Gastroesophageal sphincter (tissue), 4 donors: ENCODE data around the gene ITGB1BP1. TPM values are rescaled to one million over a fixed set of nuclear protein-coding genes. Genes with fewer than 3 reads are reported as not detected.
A peak's percentile ranks its signal among the peaks of the same experiment; 100 is the strongest.

Experiments used
- ATAC-seq: fragments of 150-250 bp; one replicate; pipeline ENCODE4 v1.9.1; 2016; ENCODE audit warnings: mild to moderate bottlenecking, moderate library complexity
- H3K27ac ChIP-seq, 4 donors: fragments of 200-600 bp; sonication (generic) in 3 of 4; 1 replicate in 3 of 4; 2 replicates in 1 of 4; pipeline ENCODE4 v1.5.1; 2016 to 2019
- H3K27me3 ChIP-seq: fragments of 200-600 bp; sonication (generic); one replicate; pipeline ENCODE4 v1.5.1; 2019
- H3K36me3 ChIP-seq, 2 donors: fragments of 200-600 bp; sonication (generic); one replicate each; pipeline ENCODE4 v1.5.1; 2019; ENCODE audit warnings: control low read depth in 1 of 2
- H3K4me1 ChIP-seq, 3 donors: fragments of 200-600 bp; sonication (generic); 1 replicate in 2 of 3; 2 replicates in 1 of 3; pipeline ENCODE4 v1.5.1; 2016 to 2019; ENCODE audit warnings: control low read depth in 2 of 3
- H3K4me3 ChIP-seq, 2 donors: fragments of 200-600 bp; sonication (generic); one replicate each; pipeline ENCODE4 v1.5.1; 2019; ENCODE audit warnings: mild to moderate bottlenecking in 1 of 2, moderate library complexity in 1 of 2
- H3K9me3 ChIP-seq, 3 donors: fragments of 200-600 bp; sonication (generic); one replicate each; pipeline ENCODE4 v1.5.1; 2017 to 2019; ENCODE audit warnings: control low read depth in 2 of 3
- EP300 ChIP-seq: sonication (generic); formaldehyde crosslinking; IDR thresholded peaks from one replicate; pipeline ENCODE4 v1.6.1; 2017; ENCODE audit warnings: antibody characterized with exemption, mild to moderate bottlenecking
- POLR2A ChIP-seq, 2 donors: fragments of 450-650 bp; IDR thresholded peaks; one replicate each; pipeline ENCODE4 v1.6.1; 2017; ENCODE audit warnings: antibody characterized with exemption in 2 of 2, mild to moderate bottlenecking in 2 of 2, moderate library complexity in 1 of 2
- POLR2AphosphoS5 ChIP-seq: sonication (generic); formaldehyde crosslinking; IDR thresholded peaks from one replicate; pipeline ENCODE4 v1.6.1; 2017; ENCODE audit warnings: antibody characterized with exemption
- WGBS, 2 donors: methylation state at CpG; one replicate each; pipeline ENCODE4 v1.1.5; 2018; ENCODE audit warnings: low coverage in 1 of 2; 5-methylcytosine and 5-hydroxymethylcytosine counted together
- total RNA-seq, 4 donors: library from RNA; depleted of rRNA; stranded (reverse); fragments of >200 nt; gene quantifications; one replicate each; pipeline ENCODE4 v1.1.0, GENCODE V29; 2016
- TF ChIP-seq, protein P1 (sequence below), 4 experiments: fragments of 200-600 bp in 2 of 4; fragments of 450-650 bp in 2 of 4; sonication (generic) in 1 of 4; IDR thresholded peaks; one replicate each; pipeline ENCODE4 v1.5.1; 2017 to 2019; ENCODE audit warnings: antibody characterized with exemption in 4 of 4, mild to moderate bottlenecking in 2 of 4, moderate library complexity in 2 of 4

Gene ITGB1BP1
- total RNA-seq, 4 donors from 2014 or later = 52.8 to 80.4 (median 69.6) TPM

DNA sequence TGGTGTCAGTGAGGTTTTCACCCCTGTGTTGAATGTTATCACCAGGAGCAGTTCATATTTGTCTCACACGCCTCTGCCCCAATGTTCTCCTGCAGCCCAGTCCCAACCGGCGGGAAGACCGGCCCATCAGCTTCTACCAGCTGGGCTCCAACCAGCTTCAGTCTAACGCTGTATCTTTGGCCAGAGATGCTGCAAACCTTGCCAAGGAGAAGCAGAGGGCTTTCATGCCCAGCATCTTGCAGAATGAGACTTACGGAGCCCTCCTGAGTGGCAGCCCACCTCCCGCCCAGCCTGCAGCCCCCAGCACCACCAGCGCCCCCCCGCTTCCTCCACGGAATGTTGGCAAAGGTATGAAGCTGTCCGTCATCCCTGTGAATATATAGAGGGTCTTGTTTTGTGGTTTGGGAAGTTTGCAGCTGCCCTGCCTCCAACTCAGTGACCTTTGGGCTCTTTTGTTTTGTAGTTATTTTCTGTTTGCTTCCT is 35.1 kb downstream of the ITGB1BP1 start:
- Histone ChIP-seq H3K4me3 (no peak overlapping the region), H3K4me1 (peaks cover 0 to 27% (median 0%) of the 10 kb centered on the region in 3 donors), H3K9me3 (no peaks in the 10 kb centered on the region), H3K36me3 (peaks cover 0 to 87% of the 10 kb centered on the region in 2 donors), H3K27me3 (no peaks in the 10 kb centered on the region), H3K27ac (peak overlapping the region in 1 of 4 donors; percentile 19)
- no peak for ATAC-seq
- TF ChIP-seq EP300 (no peak), POLR2AphosphoS5 (no peak), POLR2A (IDR thresholded peaks at IDR 0.05) (no peak)
- TF ChIP-seq, protein P1, sequence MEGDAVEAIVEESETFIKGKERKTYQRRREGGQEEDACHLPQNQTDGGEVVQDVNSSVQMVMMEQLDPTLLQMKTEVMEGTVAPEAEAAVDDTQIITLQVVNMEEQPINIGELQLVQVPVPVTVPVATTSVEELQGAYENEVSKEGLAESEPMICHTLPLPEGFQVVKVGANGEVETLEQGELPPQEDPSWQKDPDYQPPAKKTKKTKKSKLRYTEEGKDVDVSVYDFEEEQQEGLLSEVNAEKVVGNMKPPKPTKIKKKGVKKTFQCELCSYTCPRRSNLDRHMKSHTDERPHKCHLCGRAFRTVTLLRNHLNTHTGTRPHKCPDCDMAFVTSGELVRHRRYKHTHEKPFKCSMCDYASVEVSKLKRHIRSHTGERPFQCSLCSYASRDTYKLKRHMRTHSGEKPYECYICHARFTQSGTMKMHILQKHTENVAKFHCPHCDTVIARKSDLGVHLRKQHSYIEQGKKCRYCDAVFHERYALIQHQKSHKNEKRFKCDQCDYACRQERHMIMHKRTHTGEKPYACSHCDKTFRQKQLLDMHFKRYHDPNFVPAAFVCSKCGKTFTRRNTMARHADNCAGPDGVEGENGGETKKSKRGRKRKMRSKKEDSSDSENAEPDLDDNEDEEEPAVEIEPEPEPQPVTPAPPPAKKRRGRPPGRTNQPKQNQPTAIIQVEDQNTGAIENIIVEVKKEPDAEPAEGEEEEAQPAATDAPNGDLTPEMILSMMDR (IDR thresholded peaks at IDR 0.05) = no peak
- 86% methylated on average over 7 of the region's 11 CpGs; no CpG with 5 or more reads in 1 of the 2 donors for WGBS, 2 donors

DNA sequence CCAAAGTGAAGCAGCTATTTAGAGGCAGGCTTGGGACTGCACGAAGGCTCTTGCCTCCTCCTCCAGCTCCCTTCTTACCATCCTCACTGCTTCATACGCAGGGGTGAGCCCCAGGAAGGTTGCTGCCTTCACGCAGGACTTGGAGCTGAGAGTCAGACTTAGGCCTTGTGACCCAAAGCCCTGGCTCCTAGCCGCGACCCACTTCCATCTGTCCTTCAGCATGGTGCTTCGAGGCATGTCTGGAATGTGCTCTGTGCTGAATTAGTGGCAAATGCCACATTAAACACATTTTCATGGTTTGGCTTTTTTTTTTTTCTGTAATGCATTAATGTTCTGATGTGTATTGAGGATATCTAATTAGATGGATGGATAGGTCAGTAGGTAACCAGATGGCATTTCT is 37.5 kb downstream of the ITGB1BP1 start:
- peaks cover 0 to 21% (median 0%) of the 10 kb centered on the region in 3 donors for H3K4me1 ChIP-seq
- TF ChIP-seq POLR2A (IDR thresholded peaks at IDR 0.05) (no peak), EP300 (no peak)
- no peak overlapping the region for H3K4me3 ChIP-seq
- H3K36me3 ChIP-seq = peaks cover 0 to 91% of the 10 kb centered on the region in 2 donors
- H3K27ac ChIP-seq = peak overlapping the region in 1 of 4 donors; percentile 17
- no peak for ATAC-seq
- 77 to 90% methylated on average over 2 to 4 of the region's 6 CpGs for WGBS, 2 donors
- H3K9me3 ChIP-seq = no peaks in the 10 kb centered on the region
- no peaks in the 10 kb centered on the region for H3K27me3 ChIP-seq

DNA sequence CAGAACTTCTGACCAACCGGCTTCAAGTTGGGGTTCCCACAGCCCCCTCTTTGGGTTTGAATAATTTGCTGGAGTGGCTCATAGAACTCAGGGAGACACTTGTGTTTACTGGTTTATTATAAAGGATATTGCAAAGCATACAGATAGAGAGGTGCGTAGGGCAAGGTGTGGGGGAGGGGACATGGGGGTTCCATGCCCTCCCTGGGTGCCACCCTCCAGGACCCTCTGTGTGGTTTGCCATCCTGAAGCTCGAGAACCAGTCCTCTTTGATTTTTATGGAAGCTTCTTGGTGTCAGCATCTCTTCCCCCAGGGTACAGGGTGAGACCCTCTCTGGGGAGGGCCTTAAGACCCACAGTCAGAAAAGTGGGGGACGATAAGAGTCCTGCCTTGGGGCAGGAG is 38.8 kb downstream of the ITGB1BP1 start:
- TF ChIP-seq, protein P1 (IDR thresholded peaks at IDR 0.05) = no peak
- TF ChIP-seq POLR2AphosphoS5 (no peak), POLR2A (IDR thresholded peaks at IDR 0.05) (no peak), EP300 (no peak)
- H3K9me3 ChIP-seq = no peaks in the 10 kb centered on the region
- H3K27me3 ChIP-seq = no peaks in the 10 kb centered on the region
- WGBS, 2 donors = 90% methylated on average over 2 of the region's 4 CpGs; no CpG with 5 or more reads in 1 of the 2 donors
- H3K4me3 ChIP-seq = no peak overlapping the region
- no peak overlapping the region for H3K27ac ChIP-seq
- H3K36me3 ChIP-seq = peaks cover 0 to 86% of the 10 kb centered on the region in 2 donors
- ATAC-seq = no peak
- H3K4me1 ChIP-seq = peaks cover 0 to 27% (median 3%) of the 10 kb centered on the region in 3 donors

DNA sequence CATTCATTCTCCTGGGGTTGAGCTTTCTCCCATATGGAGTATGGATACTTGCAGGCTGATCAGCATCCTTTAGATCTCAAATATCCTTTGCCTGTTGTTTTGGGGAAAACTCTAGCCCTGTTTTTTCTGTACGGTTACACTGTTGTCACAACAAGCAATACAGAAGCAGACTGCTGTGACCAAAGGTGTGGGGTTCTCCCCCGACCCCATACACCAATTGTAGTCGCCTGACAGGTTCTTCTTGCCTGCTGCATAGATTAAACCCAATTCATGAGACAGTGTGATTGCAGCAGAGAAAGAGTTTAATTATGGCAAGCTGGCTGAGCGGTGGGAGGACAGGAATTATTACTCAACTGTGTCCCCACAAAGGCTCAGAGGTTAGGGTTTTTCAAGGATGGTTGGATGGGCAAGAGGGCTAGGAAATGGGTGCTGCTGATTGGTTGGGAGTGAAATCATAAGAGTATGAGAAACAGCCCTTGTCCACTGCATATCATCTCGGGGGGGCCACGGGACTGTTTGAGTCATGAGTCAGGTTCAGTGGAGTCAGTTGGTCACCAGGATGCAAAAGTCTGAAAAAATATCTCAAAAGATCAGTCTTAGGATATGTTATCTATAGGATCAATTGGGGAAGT is 40.6 kb downstream of the ITGB1BP1 start:
- no peaks in the 10 kb centered on the region for H3K9me3 ChIP-seq
- H3K36me3 ChIP-seq = peaks cover 0 to 80% of the 10 kb centered on the region in 2 donors
- peaks cover 0 to 43% (median 16%) of the 10 kb centered on the region in 3 donors for H3K4me1 ChIP-seq
- no peak for ATAC-seq
- no peak for TF ChIP-seq POLR2A (IDR thresholded peaks at IDR 0.05)
- no peak for TF ChIP-seq POLR2AphosphoS5
- TF ChIP-seq, protein P1 (IDR thresholded peaks at IDR 0.05) = no peak
- no peak for TF ChIP-seq EP300
- WGBS, 2 donors = 90% methylated on average over 5 to 6 of the region's 6 CpGs
- no peak overlapping the region for H3K27ac ChIP-seq
- H3K4me3 ChIP-seq = no peak overlapping the region
- H3K27me3 ChIP-seq = no peaks in the 10 kb centered on the region

DNA sequence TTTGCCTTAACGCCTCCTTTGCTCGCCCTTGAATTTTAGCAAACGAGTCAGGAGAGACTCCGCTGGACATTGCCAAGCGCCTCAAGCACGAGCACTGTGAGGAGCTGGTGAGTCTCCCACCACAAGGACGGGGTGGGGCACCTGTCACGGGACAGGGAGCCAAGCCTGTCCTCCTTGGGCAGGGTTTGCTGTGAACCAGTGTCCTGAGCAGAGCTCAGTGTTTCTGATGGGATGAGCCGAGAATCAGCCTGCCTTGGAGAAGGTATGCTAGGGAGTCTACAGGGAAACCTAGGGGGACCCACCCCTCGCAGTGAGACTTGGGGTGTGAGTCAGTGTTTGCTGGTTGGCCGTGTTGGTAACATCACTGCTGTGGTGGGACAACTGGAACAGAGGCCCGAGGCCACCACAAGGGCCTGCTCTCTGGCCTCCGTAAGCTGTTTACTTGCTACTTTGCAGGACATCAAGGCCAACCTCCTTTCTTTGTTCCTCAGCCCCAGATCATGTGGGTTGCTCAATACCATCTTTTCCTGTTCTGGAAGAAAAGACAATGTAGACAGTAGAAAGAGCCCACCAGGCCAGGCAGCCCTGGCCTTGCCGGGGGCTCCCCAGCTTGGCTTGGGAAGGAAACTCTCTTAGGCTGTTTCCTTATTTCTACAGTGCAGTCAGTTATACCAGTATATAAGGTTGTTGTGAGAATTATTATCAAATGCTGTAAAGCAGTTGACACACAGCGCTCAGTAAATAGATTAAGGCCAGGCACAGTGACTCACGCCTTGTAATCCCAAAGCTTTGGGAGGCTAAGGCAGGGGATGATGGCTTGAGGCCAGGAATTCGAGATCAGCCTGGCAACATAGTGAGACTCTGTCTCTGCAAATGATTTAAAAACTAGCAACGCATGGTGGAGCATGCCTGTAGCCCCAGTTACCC is 42.4 kb downstream of the ITGB1BP1 start:
- Histone ChIP-seq H3K27me3 (no peaks in the 10 kb centered on the region), H3K4me1 (peaks cover 0 to 36% (median 16%) of the 10 kb centered on the region in 3 donors), H3K9me3 (no peaks in the 10 kb centered on the region), H3K27ac (peak overlapping the region in 3 of 4 donors; percentile 64 to 79 (median 69)), H3K4me3 (no peak overlapping the region), H3K36me3 (peaks cover 0 to 85% of the 10 kb centered on the region in 2 donors)
- TF ChIP-seq POLR2AphosphoS5 = peak; percentile 20
- no peak for TF ChIP-seq EP300
- peak; percentile 75 for ATAC-seq
- 70 to 80% methylated on average over 1 to 9 of the region's 18 CpGs for WGBS, 2 donors
